Breast epithelium (tissue), 4 donors: Measurements from ENCODE around the gene RPL10A. TPM values are rescaled to one million over a fixed set of nuclear protein-coding genes. Genes with fewer than 3 reads are reported as not detected.

Source experiments
- DNase-seq, 2 donors: peaks; one replicate each; pipeline ENCODE4 v3.0.0-alpha.2; 2019; ENCODE audit warnings: low spot score in 2 of 2
- H3K27ac ChIP-seq, 2 donors: fragments of 200-600 bp; sonication (generic) in 1 of 2; one replicate each; pipeline ENCODE4 v1.5.1; 2016 to 2019; ENCODE audit warnings: mild to moderate bottlenecking in 1 of 2
- H3K27me3 ChIP-seq, 2 donors: fragments of 200-600 bp; sonication (generic) in 1 of 2; one replicate each; pipeline versions ENCODE4 v1.5.1 to v1.6.0; 2017 to 2019; ENCODE audit warnings: control low read depth in 1 of 2, mild to moderate bottlenecking in 1 of 2
- H3K36me3 ChIP-seq: fragments of 200-600 bp; one replicate; pipeline ENCODE4 v1.5.1; 2019
- H3K4me1 ChIP-seq, 2 donors: fragments of 200-600 bp; sonication (generic); one replicate each; pipeline ENCODE4 v1.5.1; 2016 to 2019; ENCODE audit warnings: control low read depth in 1 of 2
- H3K4me3 ChIP-seq, 3 donors: fragments of 200-600 bp; sonication (generic); 1 replicate in 2 of 3; 2 replicates in 1 of 3; pipeline ENCODE4 v1.5.1; 2016 to 2019; ENCODE audit warnings: mild to moderate bottlenecking in 3 of 3, moderate library complexity in 2 of 3
- H3K9me3 ChIP-seq, 2 donors: fragments of 200-600 bp; sonication (generic) in 1 of 2; one replicate each; pipeline ENCODE4 v1.5.1; 2016 to 2019; ENCODE audit warnings: control low read depth in 1 of 2
- POLR2A ChIP-seq: fragments of 450-650 bp; IDR thresholded peaks from one replicate; pipeline ENCODE4 v1.6.1; 2016; ENCODE audit warnings: antibody characterized with exemption, mild to moderate bottlenecking, moderate library complexity
- POLR2AphosphoS5 ChIP-seq, 3 donors: sonication (generic); formaldehyde crosslinking; IDR thresholded peaks; one replicate each; pipeline ENCODE4 v1.6.1; 2017; ENCODE audit warnings: antibody characterized with exemption in 3 of 3
- intact Hi-C: fragments of 100-400 bp; cut with DNase I; formaldehyde crosslinking; loops from one replicate; pipeline ENCODE4 v1.15.1; 2023; ENCODE audit warnings: low total_unique reads
- total RNA-seq, 3 donors: library from RNA; depleted of rRNA; stranded (reverse); fragments of >200 nt; gene quantifications; one replicate each; pipeline ENCODE4 v1.1.0, GENCODE V29; 2016
- TF ChIP-seq, protein P1 (sequence below), 3 donors: fragments of 450-650 bp; IDR thresholded peaks; one replicate each; pipeline ENCODE4 v1.5.1; 2016 to 2017; ENCODE audit warnings: antibody characterized with exemption in 3 of 3, mild to moderate bottlenecking in 3 of 3, moderate library complexity in 3 of 3

Gene RPL10A
- total RNA-seq, 3 donors from 2014 or later: 1,177 to 2,549 (median 2,082) TPM

GRCh38 chr6:35441642-35442041, 26.6 kb upstream of the RPL10A start:
- no peak overlapping the region for H3K27ac ChIP-seq
- no peaks in the 10 kb centered on the region for H3K36me3 ChIP-seq
- H3K4me1 ChIP-seq: no peaks in the 10 kb centered on the region
- TF ChIP-seq POLR2AphosphoS5 (IDR thresholded peaks at IDR 0.05) (no peak), POLR2A (no peak)
- TF ChIP-seq, protein P1, sequence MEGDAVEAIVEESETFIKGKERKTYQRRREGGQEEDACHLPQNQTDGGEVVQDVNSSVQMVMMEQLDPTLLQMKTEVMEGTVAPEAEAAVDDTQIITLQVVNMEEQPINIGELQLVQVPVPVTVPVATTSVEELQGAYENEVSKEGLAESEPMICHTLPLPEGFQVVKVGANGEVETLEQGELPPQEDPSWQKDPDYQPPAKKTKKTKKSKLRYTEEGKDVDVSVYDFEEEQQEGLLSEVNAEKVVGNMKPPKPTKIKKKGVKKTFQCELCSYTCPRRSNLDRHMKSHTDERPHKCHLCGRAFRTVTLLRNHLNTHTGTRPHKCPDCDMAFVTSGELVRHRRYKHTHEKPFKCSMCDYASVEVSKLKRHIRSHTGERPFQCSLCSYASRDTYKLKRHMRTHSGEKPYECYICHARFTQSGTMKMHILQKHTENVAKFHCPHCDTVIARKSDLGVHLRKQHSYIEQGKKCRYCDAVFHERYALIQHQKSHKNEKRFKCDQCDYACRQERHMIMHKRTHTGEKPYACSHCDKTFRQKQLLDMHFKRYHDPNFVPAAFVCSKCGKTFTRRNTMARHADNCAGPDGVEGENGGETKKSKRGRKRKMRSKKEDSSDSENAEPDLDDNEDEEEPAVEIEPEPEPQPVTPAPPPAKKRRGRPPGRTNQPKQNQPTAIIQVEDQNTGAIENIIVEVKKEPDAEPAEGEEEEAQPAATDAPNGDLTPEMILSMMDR (IDR thresholded peaks at IDR 0.05): no peak
- no peaks in the 10 kb centered on the region for H3K9me3 ChIP-seq
- no peak for DNase-seq
- intact Hi-C loops: no loop called here
- H3K27me3 ChIP-seq: no peaks in the 10 kb centered on the region
- no peak overlapping the region for H3K4me3 ChIP-seq

DNA sequence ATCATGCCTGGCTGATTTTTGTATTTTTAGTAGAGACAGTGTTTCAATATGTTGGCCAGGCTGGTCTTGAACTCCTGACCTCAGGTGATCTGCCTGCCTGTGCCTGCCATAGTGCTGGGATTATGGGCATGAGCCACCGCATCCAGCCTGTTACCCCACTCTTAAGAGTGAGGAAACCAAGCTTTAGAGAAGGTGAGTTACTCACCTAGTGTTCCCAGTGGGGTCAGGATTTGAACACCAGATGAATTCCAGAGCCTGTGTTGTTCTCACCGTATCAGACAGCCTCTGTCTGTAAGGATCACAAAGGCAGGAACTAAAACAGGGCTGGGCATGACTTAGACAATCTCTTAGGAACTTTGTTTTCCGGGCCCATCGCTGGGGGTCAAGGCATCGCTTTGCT, 25.5 kb upstream of the RPL10A start:
- DNase-seq: no peak
- H3K27ac ChIP-seq: no peak overlapping the region
- no peaks in the 10 kb centered on the region for H3K4me1 ChIP-seq
- TF ChIP-seq POLR2A: no peak
- TF ChIP-seq, protein P1 (IDR thresholded peaks at IDR 0.05): no peak
- no peak for TF ChIP-seq POLR2AphosphoS5 (IDR thresholded peaks at IDR 0.05)
- intact Hi-C loops: no loop called here
- H3K36me3 ChIP-seq: no peaks in the 10 kb centered on the region
- H3K9me3 ChIP-seq: no peaks in the 10 kb centered on the region
- no peak overlapping the region for H3K4me3 ChIP-seq
- no peaks in the 10 kb centered on the region for H3K27me3 ChIP-seq

DNA sequence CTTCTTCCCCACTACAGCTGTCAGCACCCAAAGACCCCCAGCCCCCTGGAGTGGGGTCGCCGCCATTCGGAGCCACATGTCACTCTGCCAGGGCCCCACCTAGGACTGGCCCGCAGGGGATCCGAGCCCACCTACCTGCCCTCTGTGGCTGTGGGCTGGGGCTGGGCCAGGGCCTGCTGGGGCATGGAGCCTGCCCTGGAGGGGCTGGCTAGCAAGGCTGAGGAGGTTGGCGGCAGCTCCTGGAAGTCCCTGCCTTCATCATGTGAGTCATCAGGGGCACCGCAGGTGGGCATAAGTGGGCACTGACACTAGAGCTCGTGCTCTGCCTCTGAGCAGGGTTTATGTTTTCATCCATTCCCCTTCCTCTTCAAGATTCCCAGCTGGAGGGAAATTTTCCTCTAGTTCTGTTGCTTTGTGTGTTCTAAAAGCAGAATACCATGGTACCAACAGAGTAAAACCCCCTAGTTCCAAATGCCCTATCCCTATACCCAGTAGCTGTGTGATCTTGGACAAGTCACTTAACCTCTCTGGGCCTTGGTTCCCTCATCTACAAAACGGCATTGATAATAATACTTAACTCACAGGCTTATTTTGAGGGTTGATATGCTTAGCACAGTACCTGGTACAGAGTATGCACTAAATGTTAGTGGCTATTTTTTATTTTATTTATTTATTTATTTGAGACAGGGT, 24.7 kb upstream of the RPL10A start:
- intact Hi-C loops: no loop called here
- Histone ChIP-seq H3K27ac (no peak overlapping the region), H3K36me3 (no peaks in the 10 kb centered on the region), H3K4me3 (no peak overlapping the region), H3K4me1 (no peaks in the 10 kb centered on the region), H3K27me3 (no peaks in the 10 kb centered on the region), H3K9me3 (no peaks in the 10 kb centered on the region)
- DNase-seq: no peak
- TF ChIP-seq, protein P1 (IDR thresholded peaks at IDR 0.05): no peak
- TF ChIP-seq POLR2A (no peak), POLR2AphosphoS5 (IDR thresholded peaks at IDR 0.05) (no peak)

DNA sequence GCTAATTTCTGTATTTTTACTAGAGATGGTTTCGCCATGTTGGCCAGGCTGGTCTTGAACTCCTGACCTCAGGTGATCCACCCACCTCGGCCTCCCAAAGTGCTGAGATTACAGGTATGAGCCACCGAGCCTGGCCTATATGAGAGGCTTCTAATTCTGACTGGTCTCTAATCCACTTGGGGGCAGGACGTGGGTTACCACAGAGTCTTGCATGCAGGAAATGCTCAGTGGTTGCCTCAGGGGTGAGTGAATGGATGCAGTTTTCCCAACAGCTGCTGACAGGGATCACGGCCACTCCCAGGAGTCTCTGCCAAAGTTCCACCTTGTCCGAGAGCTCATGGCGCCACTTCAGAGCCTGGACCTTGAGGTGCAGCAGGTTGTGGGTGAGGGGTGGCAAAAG, 22.5 kb upstream of the RPL10A start:
- no peaks in the 10 kb centered on the region for H3K36me3 ChIP-seq
- H3K27me3 ChIP-seq: no peaks in the 10 kb centered on the region
- TF ChIP-seq POLR2A (no peak), POLR2AphosphoS5 (IDR thresholded peaks at IDR 0.05) (no peak)
- TF ChIP-seq, protein P1 (IDR thresholded peaks at IDR 0.05): no peak
- H3K27ac ChIP-seq: no peak overlapping the region
- H3K4me1 ChIP-seq: no peaks in the 10 kb centered on the region
- no peak overlapping the region for H3K4me3 ChIP-seq
- DNase-seq: no peak
- intact Hi-C loops: no loop called here
- no peaks in the 10 kb centered on the region for H3K9me3 ChIP-seq

GRCh38 chr6:35448191-35448590, 20.0 kb upstream of the RPL10A start:
- Histone ChIP-seq H3K36me3 (no peaks in the 10 kb centered on the region), H3K9me3 (no peaks in the 10 kb centered on the region), H3K27me3 (no peaks in the 10 kb centered on the region), H3K27ac (no peak overlapping the region), H3K4me3 (no peak overlapping the region), H3K4me1 (no peaks in the 10 kb centered on the region)
- DNase-seq: no peak
- intact Hi-C loops: no loop called here
- TF ChIP-seq, protein P1 (IDR thresholded peaks at IDR 0.05): no peak
- TF ChIP-seq POLR2AphosphoS5 (IDR thresholded peaks at IDR 0.05): no peak
- TF ChIP-seq POLR2A: no peak
